HG02759 (cell line): Measurements from ENCODE around the gene SELENOW.

Source experiments
- ATAC-seq: cut with Tn5 transposase; IDR thresholded peaks from one replicate; pipeline ENCODE4 v1.9.1; 2021; ENCODE audit warnings: mild to moderate bottlenecking, moderate library complexity; ENCODE audit not compliant: unreplicated experiment

The SELENOW gene

GRCh38 chr19:47819858-47820257 is 41.4 kb downstream of the SELENOW start:
- ATAC-seq, result no peak

- no peak for ATAC-seq
Measured at GRCh38 chr19:47820410-47820809, 41.9 kb downstream of the SELENOW start.

GRCh38 chr19:47821460-47822020 is 43.0 kb downstream of the SELENOW start, which contains the start of gene CRX:
TSS of gene CRX (plus strand) at chr19:47821937. CDS start at chr19:47834444, 12,507 bp downstream.
- ATAC-seq, result no peak

GRCh38 chr19:47824396-47824795 is 45.9 kb downstream of the SELENOW start:
- no peak for ATAC-seq

- ATAC-seq, result no peak
Measured at GRCh38 chr19:47826800-47827199, 48.3 kb downstream of the SELENOW start.

- ATAC-seq, result no peak
Measured at GRCh38 chr19:47832723-47833122, 54.2 kb downstream of the SELENOW start.
